PC-9 (cell line): Measurements from ENCODE around the gene SMIM38. TPM values are rescaled to one million over a fixed set of nuclear protein-coding genes. Genes with fewer than 3 reads are reported as not detected.
"Not testable (repeated sequence)": the region's sequence is repeated elsewhere in the genome, so short reads cannot be mapped to it uniquely, and the experiment has no call there.

ENCODE experiments used
- BruUV-seq: library from RNA; stranded (reverse); fragments of 400-500 nt; replicated peaks from 2 replicates; lab custom pipeline; 2021; lab: Mats Ljungman, UMichigan
- CTCF ChIA-PET: fragments of 300-600 bp; sonication (Branson Sonifier 250); formaldehyde crosslinking; loops from one replicate; lab custom pipeline; 2022; ENCODE audit warnings: antibody characterized with exemption; lab: Charles Lee
- POLR2A ChIA-PET: fragments of 300-600 bp; sonication (Branson Sonifier 250); formaldehyde crosslinking; loops from one replicate; lab custom pipeline; 2022; ENCODE audit warnings: antibody characterized with exemption; ENCODE audit not compliant: unreplicated experiment; lab: Charles Lee
- DNase-seq, 2 experiments: peaks; one replicate each; pipeline versions ENCODE4 v3.0.0 to v3.0.0-alpha.2; 2015 to 2022; ENCODE audit warnings: mixed read lengths in 1 of 2
- H2AFZ ChIP-seq: fragments of 200-600 bp; sonication (generic); 2 replicates; pipeline ENCODE4 v1.8.1; 2017; ENCODE audit warnings: antibody characterized with exemption
- H3F3A ChIP-seq: fragments of 200-600 bp; sonication (generic); 2 replicates; pipeline ENCODE4 v1.8.1; 2017; ENCODE audit warnings: antibody characterized with exemption, mild to moderate bottlenecking, low read depth; ENCODE audit not compliant: insufficient read depth
- H3K27ac ChIP-seq: fragments of 200-600 bp; sonication (generic); 2 replicates; pipeline ENCODE4 v1.6.1; 2016; ENCODE audit warnings: mixed run types
- H3K27me3 ChIP-seq: fragments of 200-600 bp; sonication (generic); 2 replicates; pipeline ENCODE4 v1.6.1; 2016; ENCODE audit warnings: low read depth, mixed run types; ENCODE audit not compliant: insufficient read depth
- H3K36me3 ChIP-seq: fragments of 200-600 bp; sonication (generic); 2 replicates; pipeline ENCODE4 v1.6.1; 2016; ENCODE audit warnings: low read depth, mixed run types
- H3K4me1 ChIP-seq: fragments of 200-600 bp; sonication (generic); replicated peaks from 2 replicates; pipeline ENCODE4 v1.6.1; 2016; ENCODE audit warnings: mixed run types; ENCODE audit not compliant: insufficient read depth
- H3K4me2 ChIP-seq: fragments of 200-600 bp; sonication (generic); 2 replicates; pipeline ENCODE4 v1.6.1; 2017; ENCODE audit warnings: mixed run types
- H3K4me3 ChIP-seq: fragments of 200-600 bp; sonication (generic); 2 replicates; pipeline ENCODE4 v1.6.1; 2016; ENCODE audit warnings: mixed run types
- H3K79me2 ChIP-seq: fragments of 200-600 bp; sonication (generic); 2 replicates; pipeline ENCODE4 v1.6.1; 2017; ENCODE audit warnings: low read depth, mixed run types
- H3K9me2 ChIP-seq: fragments of 200-600 bp; sonication (generic); 2 replicates; pipeline ENCODE4 v1.8.1; 2017; ENCODE audit warnings: mild to moderate bottlenecking; ENCODE audit not compliant: insufficient read depth
- H3K9me3 ChIP-seq: fragments of 200-600 bp; sonication (generic); 2 replicates; pipeline ENCODE4 v1.8.1; 2016; ENCODE audit warnings: low read depth; ENCODE audit not compliant: insufficient read depth
- H4K20me1 ChIP-seq: fragments of 200-600 bp; sonication (generic); 2 replicates; pipeline ENCODE4 v1.8.1; 2017; ENCODE audit not compliant: insufficient read depth
- EZH2 ChIP-seq: fragments of 200-600 bp; sonication (generic); IDR thresholded peaks from 2 replicates; pipeline ENCODE4 v1.8.0; 2017; ENCODE audit warnings: antibody characterized with exemption, low read depth
- intact Hi-C: fragments of 100-400 bp; cut with micrococcal nuclease; formaldehyde crosslinking; loops from one replicate; pipeline ENCODE4 v1.10.0; 2022; ENCODE audit not compliant: unreplicated experiment
- total RNA-seq: library from RNA; stranded (reverse); gene quantifications from 2 replicates; pipeline ENCODE4 v1.2.3, GENCODE V29; 2021
- TF ChIP-seq, protein P1 (sequence below): fragments of 200-600 bp; sonication (generic); conservative IDR thresholded peaks from 2 replicates; pipeline ENCODE4 v1.6.1; 2017; ENCODE audit warnings: mixed run types, antibody characterized with exemption, mild to moderate bottlenecking, moderate library complexity

Gene SMIM38
- total RNA-seq, 1 experiment from 2014 or later, result 0.26 TPM

DNA sequence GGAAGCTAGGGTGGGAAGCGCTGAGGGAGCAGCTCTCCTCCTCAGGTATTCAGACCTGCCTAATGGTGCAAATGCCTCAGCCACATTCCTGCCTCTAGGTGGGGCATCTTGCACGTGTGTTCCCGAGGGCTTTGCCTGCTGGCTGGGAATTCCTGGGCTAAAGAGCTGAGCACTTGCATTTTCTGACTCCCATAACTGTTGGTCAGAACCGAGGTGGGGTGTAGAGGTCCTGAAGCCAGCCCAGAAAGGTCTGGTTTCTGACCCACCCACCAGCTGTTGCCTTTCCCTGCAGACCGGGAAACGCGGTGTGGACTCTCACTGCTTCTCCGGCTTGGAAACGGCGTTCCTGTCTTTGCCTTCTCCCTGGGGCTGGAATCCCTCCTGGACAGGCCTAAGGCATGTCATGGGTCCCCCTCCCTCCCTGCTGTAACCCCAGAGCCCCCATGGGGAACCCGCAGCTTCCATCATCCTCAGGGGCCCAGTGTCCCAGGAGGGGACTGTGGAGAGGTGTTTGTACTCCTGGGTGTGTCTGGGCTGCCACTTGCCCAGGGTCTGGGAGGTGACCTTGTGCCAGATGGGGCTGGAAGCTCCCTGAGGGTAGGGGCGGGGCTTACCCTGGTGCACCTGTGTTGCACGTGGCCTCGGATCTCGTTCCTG lies 24.0 kb upstream of the SMIM38 start:
- Histone ChIP-seq H3K27me3 (no peaks in the 10 kb centered on the region), H3K4me3 (no peak overlapping the region), H3K36me3 (0 out of 2 replicates have a peak, but pooled peaks cover 6% of the 10 kb centered on the region), H4K20me1 (no peaks in the 10 kb centered on the region), H3F3A (no peaks in the 10 kb centered on the region; the same call in 1 of the 2 replicates), H3K4me2 (peak overlapping the region; percentile 20), H3K9me3 (peaks cover 16% of the 10 kb centered on the region), H2AFZ (no peak overlapping the region), H3K4me1 (peaks cover 22% of the 10 kb centered on the region), H3K27ac (peak overlapping the region; percentile 26; the same call in 1 of the 2 replicates), H3K9me2 (no peaks in the 10 kb centered on the region), H3K79me2 (no peaks in the 10 kb centered on the region)
- TF ChIP-seq, protein P1, sequence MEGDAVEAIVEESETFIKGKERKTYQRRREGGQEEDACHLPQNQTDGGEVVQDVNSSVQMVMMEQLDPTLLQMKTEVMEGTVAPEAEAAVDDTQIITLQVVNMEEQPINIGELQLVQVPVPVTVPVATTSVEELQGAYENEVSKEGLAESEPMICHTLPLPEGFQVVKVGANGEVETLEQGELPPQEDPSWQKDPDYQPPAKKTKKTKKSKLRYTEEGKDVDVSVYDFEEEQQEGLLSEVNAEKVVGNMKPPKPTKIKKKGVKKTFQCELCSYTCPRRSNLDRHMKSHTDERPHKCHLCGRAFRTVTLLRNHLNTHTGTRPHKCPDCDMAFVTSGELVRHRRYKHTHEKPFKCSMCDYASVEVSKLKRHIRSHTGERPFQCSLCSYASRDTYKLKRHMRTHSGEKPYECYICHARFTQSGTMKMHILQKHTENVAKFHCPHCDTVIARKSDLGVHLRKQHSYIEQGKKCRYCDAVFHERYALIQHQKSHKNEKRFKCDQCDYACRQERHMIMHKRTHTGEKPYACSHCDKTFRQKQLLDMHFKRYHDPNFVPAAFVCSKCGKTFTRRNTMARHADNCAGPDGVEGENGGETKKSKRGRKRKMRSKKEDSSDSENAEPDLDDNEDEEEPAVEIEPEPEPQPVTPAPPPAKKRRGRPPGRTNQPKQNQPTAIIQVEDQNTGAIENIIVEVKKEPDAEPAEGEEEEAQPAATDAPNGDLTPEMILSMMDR, result peak; percentile 98
- no peak for TF ChIP-seq EZH2
- ChIA-PET CTCF (interaction anchor here (0.7 to 1.7 kb wide), 16 partner anchors 9 to 250 kb away, joined by 3 to 11 read pairs (median 4); partner anchors contain the start of gene MYEOV), POLR2A (interaction anchor here (0.5 to 1.0 kb wide), 8 partner anchors 11 to 251 kb away, joined by 3 to 10 read pairs (median 4); no protein-coding TSS in a partner anchor)
- BruUV-seq, result no TSS peak
- DNase-seq, result peak; percentile 84 to 88
- intact Hi-C loops, result no loop called here

DNA sequence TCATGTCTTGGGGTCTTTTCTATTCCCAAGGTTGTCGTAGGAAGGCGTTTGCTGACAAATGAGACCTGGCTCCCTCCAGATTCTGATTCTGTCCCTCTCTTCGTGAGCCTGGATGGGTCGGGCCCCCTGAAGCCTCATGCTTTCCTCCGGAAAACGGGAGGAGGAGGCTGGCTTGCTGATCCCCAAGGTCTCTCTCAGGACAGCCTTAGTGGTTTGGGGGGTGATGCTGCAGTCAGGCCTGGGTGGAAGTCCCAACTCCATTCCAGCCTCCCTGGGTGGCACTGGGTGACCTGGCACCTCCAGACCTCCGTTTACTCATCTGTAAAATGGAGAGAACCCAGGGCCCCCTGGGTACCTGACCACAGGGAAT lies 23.4 kb upstream of the SMIM38 start:
- Histone ChIP-seq H3K27me3 (no peaks in the 10 kb centered on the region), H3K79me2 (no peaks in the 10 kb centered on the region), H3K36me3 (0 out of 2 replicates have a peak, but pooled peaks cover 6% of the 10 kb centered on the region), H3K9me2 (no peaks in the 10 kb centered on the region), H3K4me2 (peak overlapping the region; percentile 20; the same call in 1 of the 2 replicates), H3K4me3 (no peak overlapping the region), H4K20me1 (no peaks in the 10 kb centered on the region), H3K27ac (no peak overlapping the region), H2AFZ (no peak overlapping the region), H3K9me3 (peaks cover 16% of the 10 kb centered on the region), H3K4me1 (peaks cover 27% of the 10 kb centered on the region), H3F3A (peaks cover 3% of the 10 kb centered on the region; the same call in 1 of the 2 replicates)
- ChIA-PET CTCF (interaction anchor here (1.1 to 1.7 kb wide), 12 partner anchors 8 to 250 kb away, joined by 3 to 11 read pairs (median 5); partner anchors contain the start of gene MYEOV), POLR2A (interaction anchor here (0.5 to 0.8 kb wide), 4 partner anchors 165 to 250 kb away, joined by 3 to 10 read pairs (median 3); no protein-coding TSS in a partner anchor)
- no TSS peak for BruUV-seq
- TF ChIP-seq, protein P1, result no peak
- no peak for TF ChIP-seq EZH2
- no peak for DNase-seq
- intact Hi-C loops, result no loop called here

GRCh38 chr11:69133251-69133650 lies 22.5 kb upstream of the SMIM38 start:
- CTCF ChIA-PET, result no interaction called here

GRCh38 chr11:69134182-69134581 lies 21.6 kb upstream of the SMIM38 start:
- DNase-seq, H4K20me1 ChIP-seq, H3K79me2 ChIP-seq, H3K27me3 ChIP-seq, H3K36me3 ChIP-seq, H3K27ac ChIP-seq, BruUV-seq, H2AFZ ChIP-seq, CTCF ChIA-PET, H3K9me2 ChIP-seq, intact Hi-C loops, H3K4me3 ChIP-seq, POLR2A ChIA-PET, H3K4me2 ChIP-seq: not testable (repeated sequence)
- Histone ChIP-seq H3K4me1 (peaks cover 46% of the 10 kb centered on the region), H3K9me3 (peaks cover 16% of the 10 kb centered on the region), H3F3A (peaks cover 10% of the 10 kb centered on the region; the same call in 1 of the 2 replicates)

More at GRCh38 chr11:69133251-69133650, 22.5 kb upstream of the SMIM38 start:
- Histone ChIP-seq H2AFZ (no peak overlapping the region), H3K4me1 (peaks cover 37% of the 10 kb centered on the region), H3K27me3 (no peaks in the 10 kb centered on the region), H3F3A (peaks cover 10% of the 10 kb centered on the region; the same call in 1 of the 2 replicates), H3K9me3 (peaks cover 16% of the 10 kb centered on the region), H3K36me3 (0 out of 2 replicates have a peak, but pooled peaks cover 6% of the 10 kb centered on the region), H3K27ac (no peak overlapping the region), H3K79me2 (no peaks in the 10 kb centered on the region), H3K9me2 (no peaks in the 10 kb centered on the region), H3K4me3 (no peak overlapping the region), H3K4me2 (no peak overlapping the region), H4K20me1 (no peaks in the 10 kb centered on the region)
- DNase-seq, result no peak
- BruUV-seq, result no TSS peak
- intact Hi-C loops, result no loop called here
- POLR2A ChIA-PET, result no interaction called here
- TF ChIP-seq EZH2, result no peak
- TF ChIP-seq, protein P1, result no peak
